A549 (cell line): ENCODE results near the gene CLASP1.

Experiments used
- JUNB ChIP-seq: fragments of >200 bp; sonication (Bioruptor Twin); formaldehyde crosslinking; IDR thresholded peaks from 2 replicates; pipeline ENCODE4 v1.6.1; 2016
- KDM1A ChIP-seq: fragments of 200-600 bp; sonication (generic); IDR thresholded peaks from 2 replicates; pipeline ENCODE4 v1.6.1; 2016; ENCODE audit warnings: low read depth, mild to moderate bottlenecking
- POLR2A ChIP-seq: IDR thresholded peaks from 2 replicates; pipeline ENCODE4 v1.6.1; 2012; ENCODE audit warnings: mild to moderate bottlenecking, low read length

DNA sequence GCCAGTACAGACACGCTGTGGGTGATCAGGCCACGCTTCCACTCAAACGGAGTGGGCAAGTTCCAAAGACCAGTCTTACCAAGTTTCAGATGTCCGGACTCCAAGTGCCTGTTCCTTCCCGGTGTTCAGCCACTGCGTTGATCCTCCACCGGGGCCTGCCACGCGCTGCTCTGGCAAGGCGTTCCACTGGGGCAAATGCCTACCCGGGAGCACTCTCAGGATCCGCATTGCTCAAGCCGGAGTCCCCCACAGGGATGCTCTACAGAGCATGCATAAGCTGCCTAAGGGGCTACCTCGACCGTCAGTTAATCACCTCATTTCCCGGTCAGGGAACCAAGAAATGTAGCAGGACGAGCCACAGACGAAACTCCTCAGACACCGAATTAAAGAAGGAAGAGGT is 37.0 kb upstream of the CLASP1 start:
- TF ChIP-seq KDM1A (no peak), JUNB (no peak), POLR2A (no peak)
